Calu3 (cell line): ENCODE data around the gene ST8SIA1. TPM values are rescaled to one million over a fixed set of nuclear protein-coding genes. Genes with fewer than 3 reads are reported as not detected.

ENCODE experiments used
- BruUV-seq: library from RNA; stranded (reverse); fragments of 400-500 nt; replicated peaks from 2 replicates; lab custom pipeline; 2021; lab: Mats Ljungman, UMichigan
- CTCF ChIA-PET: fragments of 300-600 bp; sonication (Branson Sonifier 250); formaldehyde crosslinking; loops from one replicate; lab custom pipeline; 2022; ENCODE audit warnings: antibody characterized with exemption; lab: Charles Lee
- DNase-seq: peaks from one replicate; pipeline ENCODE4 v3.0.0; 2022
- H3K27ac Mint-ChIP-seq: one replicate; pipeline ENCODE4 v1.8.0; 2022; ENCODE audit warnings: mixed read lengths; ENCODE audit not compliant: unreplicated experiment
- H3K27me3 Mint-ChIP-seq: one replicate; pipeline ENCODE4 v1.8.0; 2022; ENCODE audit warnings: mixed read lengths; ENCODE audit not compliant: unreplicated experiment
- H3K36me3 Mint-ChIP-seq: one replicate; pipeline ENCODE4 v1.8.0; 2022; ENCODE audit warnings: mild to moderate bottlenecking, moderate library complexity, mixed read lengths; ENCODE audit not compliant: insufficient read depth, unreplicated experiment
- H3K4me1 Mint-ChIP-seq: one replicate; pipeline ENCODE4 v1.8.0; 2022; ENCODE audit warnings: mild to moderate bottlenecking, low read depth, mixed read lengths; ENCODE audit not compliant: unreplicated experiment
- H3K4me3 Mint-ChIP-seq: one replicate; pipeline ENCODE4 v1.8.0; 2022; ENCODE audit warnings: mild to moderate bottlenecking, low read depth, moderate library complexity, mixed read lengths; ENCODE audit not compliant: unreplicated experiment
- H3K9me3 Mint-ChIP-seq: one replicate; pipeline ENCODE4 v1.8.0; 2022; ENCODE audit warnings: low read depth, mixed read lengths; ENCODE audit not compliant: unreplicated experiment
- CTCF ChIP-seq: fragments of 200-600 bp; IDR thresholded peaks from one replicate; pipeline ENCODE4 v1.8.0; 2022; ENCODE audit warnings: antibody characterized with exemption; ENCODE audit not compliant: unreplicated experiment
- intact Hi-C: fragments of 100-400 bp; cut with micrococcal nuclease; formaldehyde crosslinking; loops from one replicate; pipeline ENCODE4 v1.10.0; 2022; ENCODE audit not compliant: unreplicated experiment
- total RNA-seq: library from RNA; stranded (reverse); gene quantifications from 2 replicates; pipeline ENCODE4 v1.2.3, GENCODE V29; 2022

ST8SIA1 gene
- total RNA-seq, 1 experiment from 2014 or later: not detected

GRCh38 chr12:22289250-22289649 lies 45.3 kb downstream of the ST8SIA1 start:
- Mint-ChIP-seq H3K27ac (no peak overlapping the region), H3K36me3 (no peaks in the 10 kb centered on the region), H3K9me3 (peaks cover 2% of the 10 kb centered on the region), H3K4me3 (no peak overlapping the region), H3K4me1 (no peaks in the 10 kb centered on the region), H3K27me3 (peaks cover 9% of the 10 kb centered on the region)
- no peak for TF ChIP-seq CTCF
- intact Hi-C loops: no loop called here
- CTCF ChIA-PET: no interaction called here
- DNase-seq: no peak
- no TSS peak for BruUV-seq

- CTCF ChIA-PET: interaction anchor here (0.7 kb wide), 1 partner anchor 745 kb away, joined by 7 read pairs; no protein-coding TSS in a partner anchor
- Mint-ChIP-seq H3K36me3 (no peaks in the 10 kb centered on the region), H3K27me3 (peaks cover 9% of the 10 kb centered on the region), H3K4me1 (no peaks in the 10 kb centered on the region), H3K4me3 (no peak overlapping the region), H3K9me3 (peaks cover 2% of the 10 kb centered on the region), H3K27ac (no peak overlapping the region)
- intact Hi-C loops: no loop called here
- no TSS peak for BruUV-seq
- no peak for DNase-seq
- no peak for TF ChIP-seq CTCF
Measured at GRCh38 chr12:22287776-22288621, 46.5 kb downstream of the ST8SIA1 start.

GRCh38 chr12:22287101-22287500 lies 47.4 kb downstream of the ST8SIA1 start:
- no TSS peak for BruUV-seq
- intact Hi-C loops: no loop called here
- H3K9me3 Mint-ChIP-seq: no peaks in the 10 kb centered on the region
- H3K36me3 Mint-ChIP-seq: no peaks in the 10 kb centered on the region
- peaks cover 9% of the 10 kb centered on the region for H3K27me3 Mint-ChIP-seq
- DNase-seq: no peak
- CTCF ChIA-PET: interaction anchor here (0.7 kb wide), 1 partner anchor 745 kb away, joined by 7 read pairs; no protein-coding TSS in a partner anchor
- no peaks in the 10 kb centered on the region for H3K4me1 Mint-ChIP-seq
- no peak for TF ChIP-seq CTCF
- H3K4me3 Mint-ChIP-seq: no peak overlapping the region
- no peak overlapping the region for H3K27ac Mint-ChIP-seq

- H3K4me1 Mint-ChIP-seq: no peaks in the 10 kb centered on the region
- no peak overlapping the region for H3K4me3 Mint-ChIP-seq
- DNase-seq: no peak
- no peak overlapping the region for H3K27ac Mint-ChIP-seq
- CTCF ChIA-PET: no interaction called here
- intact Hi-C loops: no loop called here
- no peaks in the 10 kb centered on the region for H3K36me3 Mint-ChIP-seq
- BruUV-seq: no TSS peak
- no peaks in the 10 kb centered on the region for H3K9me3 Mint-ChIP-seq
- H3K27me3 Mint-ChIP-seq: peaks cover 9% of the 10 kb centered on the region
- no peak for TF ChIP-seq CTCF
Measured at GRCh38 chr12:22286569-22286968, 47.9 kb downstream of the ST8SIA1 start.
